Stimulated activated CD4-positive, alpha-beta T cell treated with anti-CD3 and anti-CD28 coated beads, Interleukin-2, amount 100 ng/mL, for 24 hours (primary cell): ENCODE results near the gene MAPK1.
"Not testable (repeated sequence)": the region's sequence is repeated elsewhere in the genome, so short reads cannot be mapped to it uniquely, and the experiment has no call there.

ENCODE experiments used
- DNase-seq, 2 donors: peaks; one replicate each; pipeline ENCODE4 v3.0.0-alpha.2; 2020

MAPK1 gene

DNA sequence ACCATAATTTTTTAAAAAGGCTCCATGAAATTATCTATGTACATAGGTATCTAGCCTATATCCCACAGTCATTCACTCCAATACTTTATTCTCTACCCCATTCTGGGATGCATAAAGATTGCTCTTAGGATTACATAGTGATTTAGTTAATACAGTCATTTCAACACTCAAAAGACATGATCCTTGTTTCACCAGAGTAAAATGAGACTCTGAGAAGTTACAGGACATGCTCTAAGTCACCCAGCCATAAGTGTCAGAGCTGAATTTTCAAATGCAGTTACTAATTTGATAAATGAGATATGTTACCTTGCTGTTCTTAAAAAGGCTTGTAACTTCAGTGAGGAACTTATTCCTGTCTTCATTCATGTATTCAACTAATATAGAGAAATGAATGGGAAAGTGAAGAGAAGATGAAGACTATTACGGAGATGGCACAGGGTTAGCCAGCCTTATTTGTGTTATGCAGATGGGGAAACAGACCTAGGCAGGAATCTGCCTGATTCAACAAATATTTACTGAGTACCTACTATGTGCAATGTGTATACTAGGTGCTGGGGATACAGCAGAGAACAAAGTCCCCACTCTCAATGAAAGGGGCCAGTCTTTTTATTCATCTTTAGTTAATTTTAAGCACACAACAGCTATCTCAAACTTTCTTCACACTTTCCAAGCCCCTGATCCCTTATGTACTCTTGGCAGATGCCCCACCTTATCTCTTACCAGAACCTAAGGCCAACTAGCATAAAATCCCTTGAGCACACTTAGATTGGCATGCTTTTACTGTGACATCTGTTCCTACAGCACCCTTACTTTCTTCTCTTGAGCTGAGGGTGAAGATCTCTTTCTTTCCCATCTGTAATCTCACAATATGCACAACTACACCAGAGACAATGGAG, 21.6 kb downstream of the MAPK1 start:
- no peak for DNase-seq

DNA sequence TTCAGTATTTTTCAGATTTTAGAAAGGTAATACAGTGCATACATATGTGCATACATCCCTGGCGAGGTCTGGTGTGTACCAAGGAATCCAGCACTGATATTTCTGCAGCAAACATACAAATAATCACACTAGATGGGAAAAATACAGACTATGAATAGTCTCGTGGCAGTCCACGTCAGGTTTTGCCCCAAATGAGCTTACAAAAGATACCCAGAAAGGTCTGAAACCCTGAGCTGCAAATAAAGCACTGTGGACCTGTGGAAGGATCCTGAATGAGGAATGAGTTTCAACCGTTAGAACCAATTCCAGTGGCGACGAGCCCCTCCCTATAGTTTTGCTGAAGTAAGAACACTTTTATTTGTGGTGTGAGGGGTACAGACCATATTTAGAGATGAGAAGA, 24.5 kb downstream of the MAPK1 start:
- DNase-seq: no peak

DNA sequence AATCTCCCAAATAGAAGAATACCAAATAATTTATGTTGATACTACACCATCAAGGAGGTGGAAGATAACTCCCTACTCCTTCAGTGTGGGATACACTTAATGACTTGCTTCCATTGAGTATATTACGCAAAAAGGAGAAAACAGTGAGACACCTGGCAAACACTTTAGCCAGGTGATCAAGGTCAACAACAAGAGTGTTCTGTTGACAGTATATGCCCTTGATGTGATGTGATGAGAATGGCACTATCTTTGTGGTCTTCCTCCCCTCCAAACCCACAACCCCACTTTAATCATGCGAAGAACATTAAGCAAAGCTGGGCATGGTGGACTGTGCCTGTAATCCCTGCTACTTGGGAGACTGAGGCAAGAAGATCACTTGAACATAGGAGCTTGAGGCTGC, 26.0 kb downstream of the MAPK1 start:
- DNase-seq: no peak

DNA sequence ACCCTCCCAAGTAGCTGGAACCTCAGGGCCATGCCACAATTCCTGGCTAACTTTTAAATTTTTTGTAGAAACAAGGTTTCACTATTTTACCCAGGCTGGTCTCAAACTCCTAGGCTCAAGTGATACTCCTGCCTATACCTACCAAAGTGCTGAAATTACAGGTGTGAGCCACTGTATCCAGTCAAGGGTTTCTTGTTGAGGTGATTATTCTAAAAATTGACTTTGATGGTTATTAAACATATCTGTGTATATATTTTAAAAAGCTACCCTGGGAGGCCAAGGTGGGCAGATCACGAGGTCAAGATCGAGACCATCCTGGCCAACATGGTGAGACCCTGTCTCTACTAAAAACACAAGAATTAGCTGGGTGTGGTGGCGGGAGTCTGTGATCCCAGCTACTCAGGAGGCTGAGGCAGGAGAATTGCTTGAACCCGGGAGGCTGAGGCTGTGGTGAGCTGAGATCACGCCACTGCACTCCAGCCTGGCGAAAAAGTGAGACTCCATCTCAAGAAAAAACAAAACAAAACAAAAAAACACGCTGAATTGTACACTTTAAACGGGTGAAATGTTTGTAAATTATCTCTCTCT, 27.1 kb downstream of the MAPK1 start:
- DNase-seq: no peak

DNA sequence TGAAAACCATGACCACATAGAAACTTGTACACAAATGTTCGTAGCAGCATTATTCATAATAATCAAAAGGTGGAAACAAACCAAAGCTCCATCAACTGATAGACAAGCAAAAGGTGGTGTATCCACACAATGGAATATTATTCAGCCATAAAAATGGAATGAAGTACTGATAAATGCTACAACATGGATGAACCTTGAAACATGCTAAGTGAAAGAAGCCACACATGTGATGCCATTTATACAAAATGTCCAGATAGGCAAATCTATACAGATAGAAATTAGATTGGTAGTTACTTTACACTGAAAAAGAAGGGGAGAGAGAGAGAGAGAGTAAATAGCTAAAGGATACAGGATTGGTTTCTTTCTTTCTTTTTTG, 27.7 kb downstream of the MAPK1 start:
- DNase-seq: no peak

DNA sequence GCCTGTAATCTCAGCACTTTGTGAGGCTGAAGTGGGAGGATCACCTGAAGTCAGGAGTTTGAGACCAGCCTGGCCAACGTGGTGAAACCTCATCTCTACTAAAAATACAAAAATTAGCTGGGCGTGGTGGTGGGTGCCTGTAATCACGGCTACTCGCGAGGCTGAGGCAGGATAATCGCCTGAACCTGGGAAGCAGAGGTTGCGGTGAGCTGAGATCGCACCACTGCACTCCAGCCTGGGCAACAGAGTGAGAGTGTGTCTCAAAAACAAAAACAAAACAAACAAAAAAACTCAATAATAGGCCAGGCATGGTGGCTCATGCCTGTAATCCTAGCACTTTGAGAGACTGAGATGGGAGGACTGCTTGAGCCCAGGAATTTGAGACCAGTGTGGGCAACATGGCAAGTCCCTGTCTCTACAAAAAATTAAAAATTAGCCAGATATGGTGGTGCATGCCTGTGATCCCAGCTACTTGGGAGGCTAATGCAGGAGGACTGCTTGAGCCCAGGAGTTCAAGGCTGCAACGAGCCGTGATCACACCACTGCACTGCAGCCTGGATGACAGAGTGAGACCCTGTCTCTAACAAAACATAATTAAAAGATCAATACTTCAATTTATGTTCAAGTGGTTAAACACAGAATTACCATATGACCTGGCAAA, 28.2 kb downstream of the MAPK1 start:
- DNase-seq: not testable (repeated sequence)

DNA sequence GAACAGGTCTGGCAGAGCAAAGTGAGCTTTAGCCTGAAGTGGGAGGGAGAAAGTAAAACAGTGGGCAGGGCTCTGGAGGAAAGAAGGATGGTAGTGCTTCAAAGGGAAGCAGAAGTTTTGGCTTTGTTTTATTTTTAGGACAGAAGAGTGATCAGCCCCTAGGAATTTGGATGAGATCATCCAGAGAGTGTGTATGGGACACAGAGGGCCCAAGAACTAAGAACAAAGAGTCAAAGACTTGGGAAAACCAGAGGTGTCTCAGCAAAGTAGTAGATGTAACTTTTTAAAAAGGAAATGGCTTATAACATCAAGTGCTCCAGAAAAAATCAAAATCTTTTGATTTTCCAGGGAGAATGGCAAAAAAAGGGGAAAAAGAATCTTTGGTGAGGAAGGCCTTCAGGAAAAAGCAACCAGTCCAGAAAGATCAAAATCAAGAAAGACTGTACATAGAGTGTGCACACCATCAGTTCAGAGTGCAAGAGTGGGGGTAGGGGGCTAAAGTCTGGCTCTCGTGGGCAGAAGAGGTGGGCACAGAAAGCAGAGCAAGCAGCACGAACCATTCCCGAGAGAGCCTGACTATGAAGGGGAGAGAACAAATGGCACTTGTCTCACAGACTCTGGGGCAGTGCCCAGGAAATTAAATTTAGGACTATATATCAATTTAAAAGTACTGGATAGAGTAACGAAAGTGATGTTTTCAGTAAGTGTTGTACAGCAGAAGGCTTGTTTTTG, 30.0 kb downstream of the MAPK1 start:
- no peak for DNase-seq

DNA sequence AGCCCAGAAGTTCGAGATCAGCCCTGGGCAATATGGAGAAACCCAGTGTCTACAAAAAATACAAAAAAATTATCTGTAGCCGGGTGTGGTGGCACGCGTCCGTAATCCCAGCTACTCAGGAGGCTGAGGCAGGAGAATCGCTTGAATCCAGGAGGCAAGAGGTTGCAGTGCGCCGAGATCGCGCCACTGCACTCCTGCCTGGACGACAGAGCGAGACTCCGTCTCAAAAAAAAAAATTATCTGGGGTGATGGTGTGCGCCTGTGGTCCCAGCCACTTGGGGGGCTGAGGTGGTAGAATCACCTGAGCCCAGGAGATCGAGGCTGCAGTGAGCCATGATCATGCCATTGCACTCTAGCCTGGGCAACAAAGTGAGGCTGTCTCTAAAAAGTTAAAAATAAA, 31.0 kb downstream of the MAPK1 start:
- DNase-seq: not testable (repeated sequence)

DNA sequence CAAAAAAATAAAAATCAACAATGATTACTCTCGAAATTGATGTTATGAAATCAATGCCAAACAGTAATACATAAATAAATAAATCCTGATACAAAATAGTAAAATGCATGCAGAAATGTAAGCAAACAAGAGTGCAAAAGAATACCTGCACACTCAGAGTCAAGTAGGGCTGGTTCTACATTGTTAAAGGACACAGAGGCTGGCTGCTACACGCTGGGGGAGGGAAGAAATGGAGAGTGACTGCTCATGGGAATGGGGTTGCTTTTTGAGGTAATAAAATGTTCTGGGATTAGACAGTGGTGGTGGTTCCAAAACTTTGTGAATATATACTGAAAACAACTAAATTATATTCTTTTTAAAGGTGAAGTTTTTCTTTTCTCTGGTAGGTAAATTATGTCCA, 32.1 kb downstream of the MAPK1 start:
- no peak for DNase-seq

DNA sequence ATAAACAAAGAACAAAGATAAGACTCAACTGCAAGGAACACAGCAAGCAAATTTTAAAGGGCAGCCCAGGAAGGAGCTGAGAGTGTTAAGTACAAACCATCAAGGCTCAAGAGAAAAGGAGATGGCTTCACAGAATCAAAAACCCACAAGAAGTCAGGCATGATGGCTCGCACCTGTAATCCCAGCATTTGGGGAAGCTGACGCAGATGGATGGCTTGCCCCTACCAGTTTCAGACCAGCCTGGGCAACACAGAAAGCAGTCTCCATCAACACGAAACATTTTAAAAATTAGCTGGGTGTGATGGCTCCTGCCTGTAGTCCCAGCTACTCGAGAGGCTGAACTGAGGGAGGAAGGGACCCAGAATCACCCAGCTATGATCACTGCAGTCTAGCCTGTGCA, 32.6 kb downstream of the MAPK1 start:
- no peak for DNase-seq

DNA sequence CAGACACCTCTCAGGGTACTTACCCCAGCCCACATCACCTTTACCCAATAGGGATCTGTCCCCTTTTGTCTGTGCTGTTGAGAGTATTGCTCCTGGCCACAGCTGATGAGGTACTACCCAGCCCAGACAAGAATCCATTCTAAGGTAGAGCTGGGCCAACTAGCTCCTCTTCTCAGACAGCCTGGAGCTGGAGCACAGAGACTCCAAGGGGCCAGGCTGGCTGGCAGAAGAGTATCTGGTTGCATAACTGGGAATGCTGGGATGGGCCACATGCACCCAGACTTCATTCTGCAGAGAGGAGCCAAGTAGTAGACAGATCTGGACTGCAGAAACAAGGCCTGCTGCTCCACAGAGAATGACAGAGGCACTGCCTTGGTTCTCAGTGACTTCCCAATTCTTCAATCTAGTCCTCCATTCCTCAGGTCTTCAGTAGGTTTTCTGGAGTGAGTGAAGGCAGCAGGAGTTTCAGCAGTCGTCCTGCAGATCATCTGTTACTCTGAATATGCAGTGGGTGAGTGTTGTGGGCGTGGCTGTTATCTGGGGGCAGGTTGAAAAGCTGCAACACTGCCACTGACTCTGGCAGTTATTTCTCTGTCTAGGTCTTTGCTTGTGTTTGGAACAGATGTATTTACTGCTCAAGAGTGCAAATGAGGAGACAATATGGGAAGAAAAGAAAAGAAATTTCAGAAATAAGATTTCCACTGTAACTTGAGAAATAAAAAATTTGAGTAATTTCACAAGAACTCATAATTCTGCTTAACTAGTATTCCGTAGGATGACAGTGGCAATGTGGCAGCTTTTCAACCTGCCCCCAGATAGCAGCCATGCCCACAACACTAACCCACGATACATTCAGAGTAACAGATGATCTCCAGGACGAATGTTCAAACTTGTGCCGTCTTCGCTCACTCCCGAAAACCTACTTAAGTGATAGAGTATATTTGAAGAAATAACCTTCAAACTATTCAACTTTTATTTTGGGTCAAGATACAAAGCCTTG, 34.9 kb downstream of the MAPK1 start:
- DNase-seq: no peak

DNA sequence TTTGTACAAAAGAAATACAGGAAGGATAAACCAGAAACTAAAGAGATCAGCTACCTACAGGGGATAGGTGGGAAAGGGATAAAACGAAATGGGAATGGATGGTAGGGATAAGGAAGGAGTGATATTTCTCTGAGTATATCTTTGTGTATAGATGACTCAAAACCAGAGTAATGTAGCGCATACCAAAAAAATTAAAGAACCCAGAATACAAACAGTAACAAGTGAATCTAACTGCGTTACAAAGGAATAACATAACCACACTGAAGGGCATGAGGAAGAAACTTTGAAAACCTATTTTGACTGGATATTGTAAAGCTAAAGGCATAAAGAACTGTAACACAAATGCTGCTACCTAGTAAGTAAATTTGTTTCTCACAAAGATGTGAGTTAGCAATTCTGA, 37.9 kb downstream of the MAPK1 start:
- DNase-seq: no peak

DNA sequence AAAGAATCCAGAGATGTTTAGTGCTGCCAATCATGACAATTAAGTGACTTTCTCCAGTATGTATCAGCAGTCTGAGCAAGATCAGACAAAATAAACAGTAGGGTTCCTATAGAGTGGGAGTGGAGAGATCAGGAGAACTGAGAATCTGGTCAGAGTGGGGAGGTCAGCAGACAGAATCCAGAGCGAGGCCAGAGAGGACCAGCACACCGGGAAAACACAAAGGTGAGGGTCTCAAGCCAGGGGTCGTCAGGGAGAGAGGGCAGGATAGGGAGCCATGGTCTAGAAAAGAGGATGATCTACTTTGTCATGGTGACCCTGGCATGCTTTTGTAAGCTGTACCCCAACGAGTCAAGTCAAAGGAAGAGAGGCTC, 39.2 kb downstream of the MAPK1 start:
- DNase-seq: no peak

DNA sequence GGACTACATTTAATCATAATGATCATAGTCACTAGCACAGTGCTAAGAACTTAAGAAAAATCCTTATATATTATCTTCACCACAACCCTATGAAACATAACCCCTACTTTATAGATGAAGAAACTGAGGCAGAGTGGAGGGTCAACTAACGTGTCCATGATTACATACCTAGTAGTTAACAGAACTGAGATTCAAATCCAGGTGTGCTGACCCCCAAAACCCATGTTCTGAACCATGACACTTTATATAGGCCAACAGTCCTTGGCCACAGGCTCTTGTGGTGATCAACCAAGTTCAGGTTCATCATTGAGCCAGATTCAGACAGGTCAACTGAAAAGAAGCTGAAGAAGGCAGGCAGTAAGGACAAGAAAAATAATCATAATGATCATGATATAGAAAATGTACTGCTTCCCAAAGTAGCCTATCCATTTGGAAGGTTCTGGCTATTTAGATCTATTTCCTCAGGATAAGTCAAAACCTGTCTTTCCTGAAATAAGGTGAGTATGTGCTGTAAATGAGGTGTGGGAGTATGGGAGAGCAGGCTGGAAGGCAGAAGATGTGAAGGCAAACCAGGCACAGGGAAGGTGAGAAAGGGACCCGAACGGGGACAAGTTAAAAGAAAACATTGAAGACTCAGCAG, 39.7 kb downstream of the MAPK1 start:
- no peak for DNase-seq

DNA sequence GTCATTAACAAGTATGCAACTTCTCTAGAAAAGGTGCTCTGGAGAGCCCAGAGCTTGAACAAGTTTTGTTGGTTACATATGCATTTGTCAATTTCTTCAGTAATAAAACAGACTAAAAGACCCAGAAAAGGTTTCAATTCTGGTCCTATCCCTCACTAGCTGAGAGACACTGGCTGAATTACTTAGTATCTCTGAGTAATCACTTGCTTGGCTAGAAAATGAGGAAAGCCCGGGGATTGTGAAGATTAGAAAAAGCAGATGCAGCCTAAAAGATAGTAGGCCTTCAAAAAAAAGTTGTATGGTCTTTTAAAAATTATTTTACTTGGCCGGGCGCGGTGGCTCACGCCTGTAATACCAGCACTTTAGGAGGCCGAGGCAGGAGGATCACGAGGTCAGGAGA, 41.2 kb downstream of the MAPK1 start:
- no peak for DNase-seq

DNA sequence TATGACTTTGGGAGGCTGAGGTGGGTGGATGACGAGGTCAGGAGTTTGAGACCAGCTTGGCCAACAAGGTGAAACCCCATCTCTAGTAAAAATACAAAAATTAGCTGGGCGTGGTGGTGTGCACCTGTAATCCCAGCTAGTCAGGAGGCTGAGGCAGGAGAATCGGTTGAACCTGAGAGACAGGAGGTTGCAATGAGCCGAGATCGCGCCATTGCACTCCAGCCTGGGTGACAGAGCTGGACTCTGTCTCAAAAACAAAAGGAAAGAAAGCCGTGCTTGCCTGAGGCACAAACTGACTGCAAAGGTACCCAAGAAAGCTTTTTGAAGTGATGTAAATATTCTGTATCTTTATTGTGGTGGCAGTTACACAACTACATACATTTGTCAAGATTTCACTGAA, 42.5 kb downstream of the MAPK1 start:
- DNase-seq: not testable (repeated sequence)

DNA sequence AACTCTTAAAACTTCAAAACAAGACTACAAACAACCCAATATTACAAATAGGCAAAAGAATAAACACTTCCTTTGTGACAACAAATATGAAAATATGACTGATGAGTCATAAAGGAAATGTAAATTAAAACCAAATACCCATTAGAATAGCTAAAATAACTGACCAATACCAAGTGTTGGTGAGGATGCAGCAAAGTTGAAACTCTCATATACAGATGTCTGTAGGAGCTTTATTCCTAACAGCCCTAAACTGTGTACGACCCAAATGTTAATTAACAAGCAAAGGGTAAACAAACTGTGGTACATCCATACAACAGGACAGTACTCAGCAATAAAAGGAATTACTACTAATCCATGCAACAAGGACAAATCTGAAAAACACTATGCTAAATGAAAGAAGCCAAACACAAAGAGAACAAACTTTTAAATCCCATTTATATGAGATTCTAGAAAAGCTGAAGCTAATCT, 43.0 kb downstream of the MAPK1 start:
- no peak for DNase-seq

DNA sequence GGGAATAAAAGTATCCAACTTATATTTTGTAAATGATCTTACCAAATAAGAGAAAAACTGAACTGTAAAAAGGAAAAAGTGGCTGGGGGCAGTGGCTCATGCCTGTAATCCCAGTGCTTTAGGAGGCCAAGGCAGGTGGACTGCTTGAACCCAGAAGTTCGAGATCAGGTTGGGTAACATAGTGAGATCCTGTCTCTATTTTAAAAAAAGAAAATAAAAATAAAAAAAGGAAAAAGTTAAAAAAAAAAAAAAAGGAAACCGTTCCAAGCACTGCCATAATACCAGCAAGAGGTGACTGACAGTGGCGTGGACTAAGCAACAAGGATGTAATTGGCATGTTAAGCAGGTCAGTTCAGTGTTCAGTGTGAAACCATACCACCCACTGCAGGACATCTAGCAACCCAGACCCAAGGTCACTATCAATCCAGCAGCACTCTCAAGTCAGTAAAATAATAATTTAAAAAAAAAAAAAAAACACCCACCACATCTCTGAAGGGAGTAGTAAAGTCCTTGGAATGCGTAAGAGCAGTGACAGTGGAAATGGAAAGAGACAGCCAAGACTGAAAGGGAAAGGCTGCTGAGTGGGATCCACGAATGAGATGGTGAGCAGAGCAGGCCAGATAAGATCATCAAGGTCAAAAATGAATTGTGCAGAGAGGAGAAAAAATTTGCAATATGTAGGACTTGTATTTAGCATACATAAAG, 43.6 kb downstream of the MAPK1 start:
- no peak for DNase-seq

DNA sequence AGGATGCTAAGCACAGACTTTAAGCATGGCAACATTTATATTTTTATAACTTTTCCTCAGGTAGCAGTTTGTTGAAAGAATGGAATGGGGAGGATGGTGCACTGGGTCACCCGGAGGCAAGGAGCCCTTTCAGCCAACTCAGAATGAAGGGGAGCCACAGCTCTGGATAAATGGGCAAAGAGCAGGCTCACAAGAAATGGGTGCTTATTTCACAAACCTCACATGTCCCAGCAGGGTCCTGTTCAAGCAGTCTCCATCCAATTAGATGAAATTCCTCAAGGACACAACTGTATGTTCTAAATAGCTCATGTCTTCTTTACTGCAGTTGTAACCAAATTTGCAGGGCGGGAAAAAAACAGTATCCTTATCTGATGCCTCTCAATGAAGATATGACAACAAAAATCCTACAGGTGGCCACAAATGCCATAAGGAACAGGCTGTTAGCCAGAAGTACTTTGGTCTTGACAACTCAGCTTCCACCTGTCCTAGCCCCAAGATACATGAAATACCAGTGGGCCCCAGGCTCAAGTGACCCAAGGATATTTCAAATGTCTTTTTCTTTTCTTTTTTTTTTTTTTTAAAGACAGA, 48.2 kb downstream of the MAPK1 start:
- no peak for DNase-seq

DNA sequence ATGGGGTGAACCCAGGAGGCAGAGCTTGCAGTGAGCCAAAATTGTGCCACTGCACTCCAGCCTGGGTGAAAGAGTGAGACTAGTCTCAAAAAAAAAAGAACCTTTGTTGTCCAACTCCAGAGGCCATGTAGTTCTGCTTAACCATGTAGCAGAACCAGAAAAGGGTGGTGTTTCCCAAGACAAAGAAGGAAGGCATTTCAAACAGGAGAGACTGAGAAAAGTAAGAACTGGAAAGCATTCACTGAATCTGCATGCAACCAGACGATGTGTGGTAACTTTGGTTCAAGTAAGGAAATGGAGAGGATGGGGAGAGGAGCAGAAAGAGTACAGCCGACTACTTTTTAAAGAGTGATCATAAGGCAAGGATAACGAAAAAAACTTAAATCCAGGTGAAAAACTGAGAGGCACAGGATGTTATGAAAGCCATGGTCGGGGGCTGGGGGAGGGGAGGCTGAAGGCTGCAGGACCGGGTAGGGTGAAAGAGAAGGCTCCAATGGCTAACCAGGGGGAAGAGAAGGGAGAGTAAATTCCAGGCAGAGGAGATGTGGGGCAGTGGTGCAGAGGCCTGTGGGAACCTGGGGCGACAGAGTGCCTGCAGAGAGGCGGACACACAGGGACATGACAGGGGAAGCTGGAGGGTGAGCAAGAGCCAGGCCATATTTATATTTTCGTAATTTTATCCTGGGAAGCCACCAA, 48.8 kb downstream of the MAPK1 start:
- no peak for DNase-seq
